H9 (cell line): ENCODE measurements around the gene PTDSS2. TPM values are rescaled to one million over a fixed set of nuclear protein-coding genes. Genes with fewer than 3 reads are reported as not detected.

Experiments
- DNase-seq: peaks from one replicate; pipeline ENCODE4 v3.0.0-alpha.2; 2017
- H2AFZ ChIP-seq: one replicate; pipeline ENCODE4 v1.6.1; 2013; ENCODE audit warnings: mild to moderate bottlenecking, low read length, control low read depth, moderate library complexity
- H2AK5ac ChIP-seq: 2 replicates; pipeline ENCODE4 v1.6.1; 2013; ENCODE audit warnings: low read length, control low read depth, mixed read lengths; ENCODE audit not compliant: insufficient read length
- H2BK120ac ChIP-seq: one replicate; pipeline ENCODE4 v1.6.1; 2013; ENCODE audit warnings: low read depth, mild to moderate bottlenecking, low read length, control low read depth, inconsistent platforms; ENCODE audit not compliant: poor library complexity, severe bottlenecking
- H2BK12ac ChIP-seq: 2 replicates; pipeline ENCODE4 v1.6.1; 2013; ENCODE audit warnings: low read length, control low read depth, mixed read lengths, low read depth; ENCODE audit not compliant: insufficient read length
- H2BK15ac ChIP-seq: 2 replicates; pipeline ENCODE4 v1.6.1; 2013; ENCODE audit warnings: low read depth, low read length, control low read depth
- H2BK20ac ChIP-seq: one replicate; pipeline ENCODE4 v1.6.1; 2013; ENCODE audit warnings: low read depth, mild to moderate bottlenecking, low read length, control low read depth, inconsistent platforms; ENCODE audit not compliant: poor library complexity, severe bottlenecking
- H2BK5ac ChIP-seq: 2 replicates; pipeline ENCODE4 v1.6.1; 2013; ENCODE audit warnings: low read length, control low read depth, mixed read lengths; ENCODE audit not compliant: insufficient read length
- H3K14ac ChIP-seq: 2 replicates; pipeline ENCODE4 v1.6.1; 2013; ENCODE audit warnings: low read length, control low read depth; ENCODE audit not compliant: insufficient read depth
- H3K18ac ChIP-seq: 2 replicates; pipeline ENCODE4 v1.6.1; 2013; ENCODE audit warnings: low read depth, mild to moderate bottlenecking, mixed read lengths, low read length, control low read depth; ENCODE audit not compliant: insufficient read length
- H3K23ac ChIP-seq: 2 replicates; pipeline ENCODE4 v1.6.1; 2013; ENCODE audit warnings: low read length, control low read depth, mixed read lengths, low read depth; ENCODE audit not compliant: insufficient read length
- H3K23me2 ChIP-seq: 2 replicates; pipeline ENCODE4 v1.6.1; 2013; ENCODE audit warnings: low read depth, mild to moderate bottlenecking, mixed read lengths, low read length, control low read depth; ENCODE audit not compliant: insufficient read length, poor library complexity, severe bottlenecking
- H3K27ac ChIP-seq: 2 replicates; pipeline ENCODE4 v1.5.1; 2013; ENCODE audit warnings: low read length, control low read depth, mixed read lengths, low read depth; ENCODE audit not compliant: insufficient read length
- H3K27me3 ChIP-seq: 2 replicates; pipeline ENCODE4 v1.6.1; 2013; ENCODE audit warnings: low read length, control low read depth, inconsistent platforms; ENCODE audit not compliant: insufficient read depth
- H3K4ac ChIP-seq: 2 replicates; pipeline ENCODE4 v1.6.1; 2013; ENCODE audit warnings: low read depth, mild to moderate bottlenecking, control low read depth, inconsistent platforms, low read length, moderate library complexity
- H3K4me1 ChIP-seq: 2 replicates; pipeline ENCODE4 v1.6.1; 2013; ENCODE audit warnings: low read length, control low read depth, inconsistent platforms; ENCODE audit not compliant: insufficient read depth
- H3K4me2 ChIP-seq: 2 replicates; pipeline ENCODE4 v1.6.1; 2013; ENCODE audit warnings: low read length, control low read depth, mixed read lengths; ENCODE audit not compliant: insufficient read length, insufficient read depth
- H3K56ac ChIP-seq: 2 replicates; pipeline ENCODE4 v1.6.1; 2013; ENCODE audit warnings: low read depth, mild to moderate bottlenecking, mixed read lengths, low read length, control low read depth; ENCODE audit not compliant: insufficient read length
- H3K79me1 ChIP-seq: 2 replicates; pipeline ENCODE4 v1.6.1; 2013; ENCODE audit warnings: low read depth, mild to moderate bottlenecking, moderate library complexity, low read length, control low read depth, inconsistent platforms; ENCODE audit not compliant: insufficient read depth, poor library complexity, severe bottlenecking
- H3K79me2 ChIP-seq: 2 replicates; pipeline ENCODE4 v1.6.1; 2013; ENCODE audit warnings: low read length, control low read depth, inconsistent platforms; ENCODE audit not compliant: insufficient read depth
- H3K9ac ChIP-seq: 2 replicates; pipeline ENCODE4 v1.6.1; 2013; ENCODE audit warnings: low read length, control low read depth, mixed read lengths; ENCODE audit not compliant: insufficient read length; ENCODE audit errors: extremely low read depth
- H3K9me3 ChIP-seq: one replicate; pipeline ENCODE4 v1.6.1; 2013; ENCODE audit warnings: low read depth, low read length, inconsistent platforms; ENCODE audit not compliant: control insufficient read depth
- H3T11ph ChIP-seq: one replicate; pipeline ENCODE4 v1.6.1; 2013; ENCODE audit warnings: mild to moderate bottlenecking, low read length, control low read depth, inconsistent platforms
- H4K20me1 ChIP-seq: one replicate; pipeline ENCODE4 v1.6.1; 2013; ENCODE audit not compliant: control insufficient read depth, insufficient read length, insufficient read depth
- H4K5ac ChIP-seq: 2 replicates; pipeline ENCODE4 v1.6.1; 2013; ENCODE audit warnings: low read depth, mild to moderate bottlenecking, mixed read lengths, low read length, control low read depth; ENCODE audit not compliant: insufficient read length
- H4K8ac ChIP-seq: replicated peaks from 2 replicates; pipeline ENCODE4 v1.6.1; 2013; ENCODE audit warnings: low read length, control low read depth, mixed read lengths, low read depth; ENCODE audit not compliant: insufficient read length
- H4K91ac ChIP-seq: 2 replicates; pipeline ENCODE4 v1.6.1; 2013; ENCODE audit warnings: low read depth, mild to moderate bottlenecking, moderate library complexity, mixed read lengths, low read length, control low read depth; ENCODE audit not compliant: insufficient read length
- H3K27ac Mint-ChIP-seq, 3 experiments: 2 replicates in 2 of 3; 3 replicates in 1 of 3; pipeline ENCODE4 v1.8.0; 2020 to 2021; ENCODE audit warnings: mixed read lengths in 3 of 3, mild to moderate bottlenecking in 1 of 3, moderate library complexity in 1 of 3
- H3K27me3 Mint-ChIP-seq: 2 replicates; pipeline ENCODE4 v1.8.0; 2021; ENCODE audit warnings: low read depth, mild to moderate bottlenecking, moderate library complexity, mixed read lengths
- H3K36me3 Mint-ChIP-seq, 3 experiments: 2 replicates in 2 of 3; 3 replicates in 1 of 3; pipeline ENCODE4 v1.8.0; 2020 to 2021; ENCODE audit warnings: low read depth in 3 of 3, mixed read lengths in 3 of 3; ENCODE audit not compliant: insufficient read depth in 1 of 3
- H3K4me1 Mint-ChIP-seq, 2 experiments: 2 replicates each; pipeline ENCODE4 v1.8.0; 2020; ENCODE audit warnings: mixed read lengths in 2 of 2
- H3K4me3 Mint-ChIP-seq, 2 experiments: 2 replicates in 1 of 2; 3 replicates in 1 of 2; pipeline ENCODE4 v1.8.0; 2020 to 2021; ENCODE audit warnings: mild to moderate bottlenecking in 2 of 2, mixed read lengths in 2 of 2, moderate library complexity in 1 of 2
- H3K9me3 Mint-ChIP-seq, 2 experiments: 2 replicates in 1 of 2; 3 replicates in 1 of 2; pipeline ENCODE4 v1.8.0; 2020; ENCODE audit warnings: mild to moderate bottlenecking in 2 of 2, mixed read lengths in 2 of 2, moderate library complexity in 1 of 2
- CTCF ChIP-seq: fragments of 200-600 bp; sonication (generic); conservative IDR thresholded peaks from 3 replicates; pipeline ENCODE4 v1.8.0; 2021; ENCODE audit warnings: antibody characterized with exemption, mild to moderate bottlenecking
- WGBS: extraction: QIAGEN DNeasy Blood & Tissue Kit; methylation state at CpG from one replicate; pipeline ENCODE4 v1.1.7; 2013; ENCODE audit warnings: missing lambda C conversion rate, low lambda C conversion rate, mixed read lengths; ENCODE audit not compliant: insufficient read length; ENCODE audit errors: extremely low coverage; 5-methylcytosine and 5-hydroxymethylcytosine counted together
- total RNA-seq: library from RNA; stranded (reverse); gene quantifications from 2 replicates; pipeline ENCODE4 v1.2.1, GENCODE V29; 2021

The PTDSS2 gene
- total RNA-seq, 1 experiment from 2014 or later: 55.3 TPM

- no peak overlapping the region for H4K5ac ChIP-seq
- H3T11ph ChIP-seq: no peak overlapping the region
- peaks cover 0 to 3% of the 10 kb centered on the region in 2 experiments; a peak in 1 of 4 replicates for H3K4me1 Mint-ChIP-seq
- no peaks in the 10 kb centered on the region for H3K79me2 ChIP-seq
- H3K27me3 Mint-ChIP-seq: peaks cover 2% of the 10 kb centered on the region
- H2BK5ac ChIP-seq: no peak overlapping the region
- no peak overlapping the region for H3K18ac ChIP-seq
- no peak overlapping the region for H4K91ac ChIP-seq
- peaks cover 7% of the 10 kb centered on the region for H3K9me3 ChIP-seq
- no peak overlapping the region for H4K8ac ChIP-seq
- H3K4me1 ChIP-seq: no peaks in the 10 kb centered on the region
- H3K4ac ChIP-seq: no peak overlapping the region
- H2BK15ac ChIP-seq: no peak overlapping the region
- H3K27me3 ChIP-seq: no peaks in the 10 kb centered on the region
- no peak overlapping the region for H3K27ac ChIP-seq
- H3K23me2 ChIP-seq: no peaks in the 10 kb centered on the region
- no peak overlapping the region for H2BK20ac ChIP-seq
- H3K14ac ChIP-seq: no peak overlapping the region
- H3K27ac Mint-ChIP-seq: no peak overlapping the region
- no peak for DNase-seq
- no peaks in the 10 kb centered on the region for H3K79me1 ChIP-seq
- no peak overlapping the region for H2AFZ ChIP-seq
- no peak for TF ChIP-seq CTCF
- H3K9me3 Mint-ChIP-seq: peaks cover 9 to 12% of the 10 kb centered on the region in 2 experiments
- WGBS: no CpG with 5 or more reads among the region's 20 CpGs
- no peak overlapping the region for H3K56ac ChIP-seq
- no peak overlapping the region for H3K9ac ChIP-seq
- no peak overlapping the region for H2BK120ac ChIP-seq
- no peaks in the 10 kb centered on the region for H4K20me1 ChIP-seq
- H2BK12ac ChIP-seq: no peak overlapping the region
- H3K4me2 ChIP-seq: no peak overlapping the region
- H3K36me3 Mint-ChIP-seq: peaks cover 3 to 20% (median 7%) of the 10 kb centered on the region in 3 experiments
- no peak overlapping the region for H3K23ac ChIP-seq
- no peak overlapping the region for H2AK5ac ChIP-seq
- no peak overlapping the region for H3K4me3 Mint-ChIP-seq
Measured at GRCh38 chr11:432501-433100, 17.5 kb upstream of the PTDSS2 start.
